Activated CD4-positive, CD25-positive, alpha-beta regulatory T cell treated with anti-CD3 and anti-CD28 coated beads, Interleukin-2, amount 50 U/mL, for 16 hours (primary cell): ENCODE measurements around the gene FAM219B.
"Not testable (repeated sequence)": the region's sequence is repeated elsewhere in the genome, so short reads cannot be mapped to it uniquely, and the experiment has no call there.

Experiments
- DNase-seq: peaks from one replicate; pipeline ENCODE4 v3.0.0-alpha.2; 2020; ENCODE audit warnings: low read depth, low spot score

The FAM219B gene, protein sequence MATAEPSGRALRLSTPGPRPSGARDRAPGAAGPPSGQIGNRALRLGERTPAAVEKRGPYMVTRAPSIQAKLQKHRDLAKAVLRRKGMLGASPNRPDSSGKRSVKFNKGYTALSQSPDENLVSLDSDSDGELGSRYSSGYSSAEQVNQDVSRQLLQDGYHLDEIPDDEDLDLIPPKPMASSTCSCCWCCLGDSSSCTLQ

GRCh38 chr15:74906450-74907162, at the start of gene FAM219B:
TSS of gene FAM219B (minus strand) at chr15:74906851. CDS start at chr15:74906800, 51 bp downstream.
- peak; percentile 54 for DNase-seq

DNA sequence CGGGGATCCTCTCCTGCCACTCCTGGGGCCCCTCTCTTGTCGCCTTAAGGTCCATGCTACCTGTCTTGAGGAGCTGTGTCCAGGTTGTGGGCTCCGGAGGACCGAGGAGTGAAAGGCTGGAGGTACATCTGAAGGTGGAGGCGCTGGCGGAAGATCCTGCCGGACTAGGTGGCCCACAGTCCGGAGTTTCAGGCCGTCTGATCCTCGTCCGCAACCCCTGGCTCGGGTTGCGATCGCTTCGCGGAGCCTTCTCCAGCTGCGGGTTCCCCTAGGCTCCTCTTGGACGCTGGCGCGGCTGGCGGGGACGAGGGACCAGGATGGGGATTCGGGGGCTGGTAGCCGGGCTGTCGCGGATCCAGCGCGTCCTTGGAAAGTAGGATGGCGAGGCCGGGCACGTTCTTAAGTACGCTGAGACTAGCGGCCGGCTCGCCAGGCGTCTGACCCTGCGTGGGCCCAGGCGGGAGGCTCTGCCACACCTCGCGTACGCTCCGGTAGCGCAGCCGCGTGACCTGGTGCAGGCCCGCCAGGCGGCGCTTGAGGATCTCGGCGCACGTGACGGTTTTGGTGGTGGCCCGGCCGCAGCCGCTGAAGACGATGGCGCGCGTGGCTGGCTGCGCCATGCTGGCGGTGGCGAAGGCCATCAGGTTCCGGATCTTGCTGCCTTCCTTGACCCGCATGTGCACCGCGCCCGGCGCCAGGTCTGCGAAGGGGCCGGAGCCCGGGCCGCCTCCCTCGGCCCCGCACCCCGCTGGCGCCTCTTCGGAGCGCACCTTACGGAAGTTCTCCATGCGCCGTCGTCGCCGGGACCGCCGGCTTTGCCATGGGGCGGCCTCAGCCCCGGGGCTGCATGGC, 49.4 kb upstream of the FAM219B start:
- DNase-seq, result no peak

GRCh38 chr15:74955017-74955416, 48.4 kb upstream of the FAM219B start:
- no peak for DNase-seq

DNA sequence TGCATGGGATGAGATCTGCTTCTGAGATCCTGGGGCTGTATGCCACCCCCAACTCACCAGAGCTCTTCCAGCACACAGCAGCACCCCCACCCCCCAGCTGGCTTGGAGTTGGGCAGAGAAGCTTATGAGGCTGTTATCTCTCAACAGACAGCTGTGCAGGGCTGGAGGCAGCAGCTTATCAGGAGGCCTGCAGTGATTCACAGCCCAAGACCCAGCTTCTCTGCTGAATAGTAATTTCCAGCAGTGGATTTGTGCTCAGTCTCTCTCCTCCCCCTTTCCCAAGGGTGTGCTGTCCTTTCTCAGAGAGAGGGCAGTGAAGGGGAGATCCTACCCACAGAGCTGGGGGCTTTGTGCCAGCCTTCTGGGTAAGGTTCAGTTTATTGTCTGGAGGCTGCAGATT, 47.9 kb upstream of the FAM219B start:
- no peak for DNase-seq

DNA sequence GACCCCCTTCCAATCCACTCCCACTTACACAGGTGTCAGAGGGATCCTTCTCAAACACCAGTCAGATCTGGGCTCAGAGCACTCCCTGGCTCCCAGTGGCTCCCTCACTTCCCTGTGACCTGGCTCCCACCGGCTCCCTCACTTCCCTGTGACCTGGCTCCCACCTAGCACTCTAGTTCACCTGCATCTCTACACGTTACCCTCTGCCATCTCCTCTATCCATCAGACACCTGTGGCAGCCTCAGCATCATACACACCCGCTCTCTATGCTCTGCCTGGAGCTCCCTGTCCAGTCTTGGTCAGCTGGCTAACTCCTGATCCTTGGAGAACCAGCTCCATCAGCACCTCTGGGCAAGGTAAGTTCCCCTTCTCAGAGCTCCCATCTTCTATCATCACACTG, 44.4 kb upstream of the FAM219B start:
- DNase-seq, result no peak

- DNase-seq, result peak; percentile 66
These were observed 43.6 kb upstream of the FAM219B start for GRCh38 chr15:74950078-74950908.

DNA sequence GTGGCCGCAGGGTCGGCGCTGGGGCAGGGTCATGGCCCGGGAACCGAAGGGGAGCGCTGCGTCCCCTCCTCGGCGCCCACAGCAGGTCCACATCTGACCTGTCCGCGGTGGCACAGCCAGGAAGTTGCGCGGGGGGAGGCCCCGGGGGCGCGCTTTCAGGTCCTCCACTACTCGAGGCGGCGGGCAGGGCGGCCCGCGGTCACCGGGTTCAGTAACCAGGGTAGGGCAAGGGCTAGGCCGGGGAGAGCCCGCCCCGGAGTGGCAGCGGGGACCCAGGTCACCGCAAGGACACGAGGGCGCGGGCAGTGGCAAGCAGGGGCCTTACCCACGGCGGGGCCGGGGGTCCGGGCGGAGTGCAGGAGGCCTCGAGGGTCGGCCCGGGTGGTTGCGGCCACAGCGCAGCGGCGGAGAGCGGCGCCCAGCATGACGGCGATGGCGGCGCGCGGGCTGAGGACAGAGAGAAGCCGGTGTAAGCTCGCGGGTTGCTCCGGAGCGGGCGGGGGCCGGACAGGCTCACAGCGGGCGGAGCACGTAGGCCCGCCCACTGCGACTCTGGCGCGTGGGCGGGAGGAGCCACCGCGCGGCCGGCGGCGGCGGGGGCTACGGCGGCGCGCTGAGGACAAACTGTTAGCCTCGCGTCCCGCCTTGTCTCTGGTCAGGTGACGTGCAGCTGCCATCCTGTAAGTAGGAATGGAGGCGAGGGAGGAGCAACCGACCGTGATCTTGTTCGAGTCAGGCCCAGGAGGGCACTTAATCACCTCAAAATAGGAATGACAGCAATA, 31.1 kb upstream of the FAM219B start, which contains the start of gene COX5A:
Gene COX5A (minus strand): TSS at position 484 of the 782 bp plus-strand sequence. CDS start 59 bp downstream, at position 425.
- DNase-seq, result peak; percentile 86

DNA sequence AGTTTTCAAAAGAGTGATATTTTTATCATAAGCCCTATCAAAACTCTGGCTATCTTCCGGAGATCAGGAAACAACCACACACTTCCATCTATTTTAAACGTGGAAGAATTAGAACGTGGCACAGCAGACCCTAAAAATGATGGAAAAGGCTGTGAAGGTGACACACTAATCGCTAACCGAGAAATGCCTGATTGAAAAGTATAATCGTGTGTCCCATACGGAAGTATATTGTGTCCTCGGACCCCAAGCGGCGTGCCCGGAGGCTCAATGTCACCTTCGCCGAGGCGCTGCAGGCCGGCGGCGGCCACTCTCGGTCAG, 30.6 kb upstream of the FAM219B start:
- no peak for DNase-seq

DNA sequence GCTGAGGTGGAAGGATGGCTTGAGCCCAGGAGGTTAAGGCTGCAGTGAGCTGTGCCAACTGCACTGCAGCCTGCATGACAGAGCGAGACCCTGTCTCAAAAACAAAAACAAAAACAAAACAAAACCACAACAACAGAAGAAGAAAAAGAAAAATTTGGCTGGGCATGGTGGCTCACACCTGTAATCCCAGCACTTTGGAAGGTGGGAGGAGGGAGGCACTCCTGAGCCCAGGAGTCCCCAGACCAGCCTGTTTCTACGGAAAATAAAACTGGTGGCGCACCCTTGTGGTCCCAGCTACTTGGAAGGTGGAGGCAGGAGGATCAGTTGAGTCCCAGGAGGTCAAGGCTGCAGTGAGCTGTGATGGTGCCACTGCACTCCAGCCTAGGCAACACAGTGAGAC, 28.5 kb upstream of the FAM219B start:
- DNase-seq, result not testable (repeated sequence)

DNA sequence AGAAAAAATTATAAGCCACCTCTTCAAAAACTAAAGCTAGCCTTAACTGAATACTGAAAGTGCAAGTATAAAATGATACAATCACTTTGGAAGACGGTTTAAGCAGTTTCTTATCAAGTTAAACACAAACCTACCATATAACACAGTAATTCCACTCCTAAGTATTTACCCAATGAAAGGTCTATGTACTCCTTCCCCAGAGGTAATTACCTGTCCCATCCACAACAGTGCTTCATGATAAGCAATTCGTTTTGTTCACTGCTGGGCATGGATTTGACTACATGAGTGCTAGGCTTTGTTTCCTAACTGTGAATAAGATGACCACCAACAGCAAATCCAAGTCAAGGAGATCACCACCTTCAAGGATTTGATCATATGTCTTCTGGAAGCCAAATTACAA, 26.9 kb upstream of the FAM219B start:
- no peak for DNase-seq

DNA sequence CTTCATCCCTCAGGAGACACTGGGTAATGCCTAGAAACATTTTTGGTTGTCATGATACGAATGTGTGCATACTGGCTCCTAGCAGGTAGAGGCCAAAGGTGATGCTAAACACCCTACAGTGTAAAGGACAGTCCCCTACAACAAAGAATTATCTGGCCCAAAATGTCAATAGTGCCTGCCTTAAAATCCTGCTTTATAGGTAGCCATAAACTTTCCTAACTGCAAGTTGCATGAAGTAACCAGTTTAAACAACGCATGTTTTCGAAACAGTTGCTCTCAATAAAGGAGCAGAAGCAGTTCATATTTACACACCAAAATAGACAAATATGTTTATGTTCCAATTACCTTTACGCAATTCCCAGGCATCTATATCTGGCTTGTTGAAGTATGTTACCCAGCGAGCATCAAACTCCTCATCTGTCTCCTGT, 22.1 kb upstream of the FAM219B start:
- DNase-seq, result no peak

DNA sequence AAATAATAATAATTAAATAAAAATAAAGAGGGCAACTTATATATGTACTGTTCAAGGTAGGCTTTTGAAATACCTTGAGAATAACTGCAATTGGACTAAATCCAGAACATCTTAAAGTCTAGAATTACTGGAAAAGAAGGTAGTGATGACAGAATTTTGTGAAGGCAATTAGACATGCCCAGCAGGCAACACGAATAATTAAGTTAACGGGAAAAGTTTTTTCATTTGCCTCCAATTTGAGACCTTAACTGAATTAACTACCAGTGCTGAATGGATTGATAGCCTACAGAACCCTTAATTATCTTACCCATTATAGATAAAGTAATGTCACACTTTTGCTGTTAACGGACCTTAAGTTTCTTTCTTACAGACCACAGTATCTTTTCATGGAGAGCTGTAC, 17.9 kb upstream of the FAM219B start:
- no peak for DNase-seq

DNA sequence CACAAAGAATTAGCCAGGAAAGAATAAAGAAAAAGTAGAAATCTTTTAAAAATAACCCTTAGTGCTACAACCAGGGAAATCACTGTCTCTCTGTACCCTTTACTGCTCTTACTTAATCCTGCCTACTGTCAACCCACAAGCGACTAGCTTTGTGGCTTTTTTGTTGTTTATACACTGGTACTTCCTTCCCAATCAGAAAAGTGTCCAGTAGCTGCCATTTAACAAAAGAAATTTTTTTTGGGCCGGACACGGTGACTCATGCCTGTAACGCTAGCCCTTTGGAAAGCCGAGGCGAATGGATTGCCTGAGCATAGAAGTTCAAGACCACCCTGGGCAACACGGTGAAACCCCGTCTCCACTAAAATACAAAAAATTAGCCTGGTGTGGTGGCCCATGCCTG, 13.8 kb upstream of the FAM219B start:
- DNase-seq, result no peak

DNA sequence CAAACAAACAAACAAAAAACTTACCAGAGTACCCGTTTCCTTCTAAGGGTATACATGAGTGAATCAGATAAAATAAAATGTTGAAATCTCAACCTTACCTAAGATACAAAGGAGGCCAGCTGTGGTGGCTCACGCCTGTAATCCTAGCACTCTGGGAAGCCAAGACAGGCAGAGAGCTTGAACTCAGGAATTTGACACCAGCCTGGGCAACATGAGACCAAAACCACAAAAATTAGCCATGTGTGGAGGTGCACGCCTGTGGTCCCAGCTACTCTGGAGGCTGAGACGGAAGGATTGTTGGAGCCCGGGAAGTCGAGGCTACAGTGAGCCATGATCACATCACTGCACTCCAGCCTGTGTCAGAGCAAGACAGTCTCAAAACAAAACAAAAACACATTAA, 11.0 kb upstream of the FAM219B start:
- no peak for DNase-seq

DNA sequence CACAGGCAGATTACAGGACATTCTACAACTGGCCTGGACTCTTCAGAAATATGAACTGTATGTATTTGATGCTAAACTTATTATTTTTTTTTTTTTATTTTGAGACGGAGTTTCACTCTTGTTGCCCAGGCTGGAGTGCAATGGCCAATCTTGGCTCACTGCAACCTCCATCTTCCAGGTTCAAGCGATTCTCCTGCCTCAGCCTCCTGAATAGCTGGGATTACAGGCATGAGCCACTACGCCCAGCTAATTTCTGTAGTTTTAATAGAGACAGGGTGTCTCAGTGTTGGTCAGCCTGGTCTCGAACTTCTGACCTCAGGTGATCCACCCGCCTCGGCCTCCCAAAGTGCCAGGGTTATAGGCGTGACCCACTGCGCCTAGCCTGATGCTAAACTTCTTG, 7.1 kb upstream of the FAM219B start:
- not testable (repeated sequence) for DNase-seq

GRCh38 chr15:74913041-74913440, 6.4 kb upstream of the FAM219B start:
- DNase-seq, result no peak

GRCh38 chr15:74908635-74909034, 2.0 kb upstream of the FAM219B start:
- no peak for DNase-seq

GRCh38 chr15:74907163-74907870, 666 bp upstream of the FAM219B start:
- no peak for DNase-seq

DNA sequence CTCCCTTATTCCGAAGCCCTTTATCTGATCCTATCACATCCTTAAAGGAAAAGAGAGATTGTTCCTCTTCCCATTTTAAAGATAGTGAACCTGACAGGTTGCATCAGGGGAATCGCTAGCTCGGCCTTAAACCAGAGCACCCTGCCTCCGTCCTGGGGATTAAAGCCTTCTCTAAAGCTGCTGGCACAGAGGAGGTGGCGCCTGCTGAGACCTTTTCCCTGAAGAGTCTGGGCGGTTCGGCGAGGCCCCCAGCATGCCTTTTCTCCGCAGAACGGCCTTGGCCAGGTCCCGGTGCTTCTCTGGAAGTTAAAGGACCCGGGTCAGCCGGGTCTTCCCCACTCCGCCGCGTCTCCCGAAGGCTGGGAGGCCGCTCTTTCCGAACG, 593 bp downstream of the FAM219B start:
- no peak for DNase-seq

GRCh38 chr15:74904190-74904805, 2.4 kb downstream of the FAM219B start:
- DNase-seq, result no peak
